Measurements from ENCODE around the gene OSR1. TPM values are rescaled to one million over a fixed set of nuclear protein-coding genes. Genes with fewer than 3 reads are reported as not detected.

OSR1 gene
- total RNA-seq, 1 donor from 2014 or later = 9.7 TPM

DNA sequence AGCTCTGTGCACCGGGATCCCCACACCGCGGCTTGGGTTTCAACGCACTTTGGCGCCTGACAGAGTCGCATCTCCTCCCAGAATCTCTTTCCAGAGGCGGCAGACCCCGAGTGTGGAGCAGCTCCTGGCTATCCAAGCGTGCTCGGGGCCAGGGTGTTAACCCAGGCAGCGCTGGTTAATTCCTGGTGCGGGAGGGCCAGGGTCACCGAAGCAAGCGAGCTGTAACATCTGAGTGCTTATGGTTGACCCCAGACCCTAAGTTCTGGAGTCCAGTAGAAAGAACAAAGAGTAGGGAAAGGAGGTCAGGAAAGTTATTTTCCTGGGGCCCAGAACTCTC, 566 bp upstream of the OSR1 start:
- TF ChIP-seq CTCF (IDR thresholded peaks at IDR 0.05) = no peak
- DNase-seq = no peak
- intact Hi-C loops (cut with DNase I) = loop anchor here (10.0 kb wide), 2 partner anchors 506 to 614 kb away; no protein-coding TSS in a partner anchor
- H3K27ac ChIP-seq = peak overlapping the region; percentile 60
- H3K4me3 ChIP-seq = peak overlapping the region; percentile 56
- H3K36me3 ChIP-seq = no peaks in the 10 kb centered on the region
- ATAC-seq = no peak
- peaks cover 23% of the 10 kb centered on the region for H3K4me1 ChIP-seq
- H3K27me3 ChIP-seq = peaks cover 73% of the 10 kb centered on the region
- H3K9me3 ChIP-seq = no peaks in the 10 kb centered on the region

- TF ChIP-seq CTCF (IDR thresholded peaks at IDR 0.05) = no peak
- Histone ChIP-seq H3K27me3 (peaks cover 74% of the 10 kb centered on the region), H3K36me3 (no peaks in the 10 kb centered on the region), H3K4me3 (peak overlapping the region; percentile 56), H3K9me3 (no peaks in the 10 kb centered on the region), H3K27ac (peak overlapping the region; percentile 61), H3K4me1 (peaks cover 18% of the 10 kb centered on the region)
- DNase-seq (no peak), ATAC-seq (peak; percentile 11)
- intact Hi-C loops (cut with DNase I) = loop anchor here (10.0 kb wide), 2 partner anchors 507 to 613 kb away; no protein-coding TSS in a partner anchor
Measured at GRCh38 chr2:19357402-19358241, 801 bp downstream of the OSR1 start.

- Histone ChIP-seq H3K36me3 (no peaks in the 10 kb centered on the region), H3K4me3 (peak overlapping the region; percentile 56), H3K4me1 (peaks cover 22% of the 10 kb centered on the region), H3K9me3 (no peaks in the 10 kb centered on the region), H3K27me3 (peaks cover 83% of the 10 kb centered on the region), H3K27ac (peak overlapping the region; percentile 61)
- no peak for TF ChIP-seq CTCF (IDR thresholded peaks at IDR 0.05)
- no peak for ATAC-seq
- intact Hi-C loops (cut with DNase I) = loop anchor here (10.0 kb wide), 2 partner anchors 508 to 612 kb away; no protein-coding TSS in a partner anchor
- DNase-seq = no peak
Measured at GRCh38 chr2:19356545-19357401, 1.6 kb downstream of the OSR1 start.

GRCh38 chr2:19355931-19356544, 2.4 kb downstream of the OSR1 start:
- Histone ChIP-seq H3K9me3 (no peaks in the 10 kb centered on the region), H3K27me3 (peaks cover 86% of the 10 kb centered on the region), H3K27ac (peak overlapping the region; percentile 61), H3K4me3 (peak overlapping the region; percentile 56), H3K4me1 (peaks cover 26% of the 10 kb centered on the region), H3K36me3 (no peaks in the 10 kb centered on the region)
- no peak for TF ChIP-seq CTCF (IDR thresholded peaks at IDR 0.05)
- intact Hi-C loops (cut with DNase I) = loop anchor here (10.0 kb wide), 2 partner anchors 509 to 611 kb away; no protein-coding TSS in a partner anchor
- ATAC-seq (no peak), DNase-seq (no peak)

DNA sequence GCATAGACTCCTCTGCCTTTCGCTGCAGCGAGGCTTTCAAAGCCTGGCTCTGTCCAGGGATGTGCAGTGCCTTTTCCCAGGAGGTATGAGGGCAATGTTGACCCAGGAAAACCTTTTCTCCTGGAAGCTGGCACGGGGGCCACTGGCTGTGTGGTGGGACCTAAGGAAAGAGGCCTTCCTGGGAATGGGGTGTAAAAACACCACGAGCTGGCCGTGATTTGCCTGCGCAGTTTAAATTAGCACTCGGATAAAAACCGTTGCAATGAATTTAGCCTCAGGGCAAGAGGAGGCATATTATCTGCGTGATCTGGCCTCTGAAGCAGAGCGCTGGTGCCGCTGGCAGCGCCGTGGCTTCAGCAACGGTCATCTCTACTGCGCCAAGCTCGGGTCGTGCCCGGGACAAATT, 3.0 kb downstream of the OSR1 start:
- intact Hi-C loops (cut with DNase I) = loop anchor here (10.0 kb wide), 2 partner anchors 509 to 611 kb away; no protein-coding TSS in a partner anchor
- Histone ChIP-seq H3K4me3 (peak overlapping the region; percentile 56), H3K27ac (peak overlapping the region; percentile 61), H3K36me3 (no peaks in the 10 kb centered on the region), H3K9me3 (no peaks in the 10 kb centered on the region), H3K27me3 (peaks cover 85% of the 10 kb centered on the region), H3K4me1 (peaks cover 26% of the 10 kb centered on the region)
- TF ChIP-seq CTCF (IDR thresholded peaks at IDR 0.05) = no peak
- no peak for ATAC-seq
- DNase-seq = no peak

All from upper lobe of right lung (tissue), 1 donor.